GM12865 (cell line): ENCODE measurements around the gene ENC1.

ENCODE experiments used
- DNase-seq: peaks from one replicate; pipeline ENCODE4 v3.0.0; 2010; ENCODE audit warnings: low read depth
- H3K4me3 ChIP-seq: 2 replicates; pipeline ENCODE4 v1.5.1; 2011; ENCODE audit warnings: mild to moderate bottlenecking, low read depth, low read length, control low read depth
- CTCF ChIP-seq: IDR thresholded peaks from 2 replicates; pipeline ENCODE4 v1.5.1; 2011; ENCODE audit warnings: low read length, control low read depth, low read depth, inconsistent platforms; ENCODE audit not compliant: insufficient read depth; ENCODE audit errors: missing control alignments

ENC1 gene

GRCh38 chr5:74630453-74631066, 10.0 kb downstream of the ENC1 start:
- TF ChIP-seq CTCF = no peak
- no peak for DNase-seq
- no peak overlapping the region for H3K4me3 ChIP-seq

GRCh38 chr5:74629326-74629725, 11.2 kb downstream of the ENC1 start:
- DNase-seq = no peak
- H3K4me3 ChIP-seq = no peak overlapping the region
- no peak for TF ChIP-seq CTCF

GRCh38 chr5:74628359-74628758, 12.2 kb downstream of the ENC1 start:
- no peak for TF ChIP-seq CTCF
- no peak for DNase-seq
- no peak overlapping the region for H3K4me3 ChIP-seq

DNA sequence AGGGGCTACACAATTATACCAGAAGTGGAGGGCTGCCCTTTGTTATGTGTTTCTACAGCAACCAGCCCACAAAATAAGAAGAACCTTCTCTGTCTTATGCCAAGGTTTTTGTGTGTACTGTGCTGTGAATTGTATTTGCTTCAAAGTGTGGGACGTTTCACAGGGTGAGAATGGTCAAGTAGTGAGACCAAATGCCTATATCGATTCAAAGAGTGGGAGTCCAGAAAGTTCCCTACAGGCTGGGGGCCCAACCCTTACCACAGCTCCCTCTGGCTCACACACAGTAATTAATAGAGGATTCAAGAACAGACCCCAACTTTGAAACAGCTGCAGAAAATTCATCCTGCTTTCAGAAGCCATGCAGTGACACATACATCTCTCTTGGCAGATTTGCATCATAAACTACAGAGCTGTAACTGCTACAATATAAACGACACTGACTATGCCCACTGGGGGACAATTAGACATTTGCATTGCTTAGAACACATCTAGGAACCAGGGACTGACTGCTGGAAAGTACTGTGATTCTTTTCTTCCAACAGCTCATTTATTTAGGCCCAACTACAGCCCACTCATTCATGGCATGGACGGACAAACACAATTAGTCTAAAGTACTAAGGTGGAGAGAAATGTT, 12.8 kb downstream of the ENC1 start:
- DNase-seq = no peak
- no peak overlapping the region for H3K4me3 ChIP-seq
- TF ChIP-seq CTCF = no peak

DNA sequence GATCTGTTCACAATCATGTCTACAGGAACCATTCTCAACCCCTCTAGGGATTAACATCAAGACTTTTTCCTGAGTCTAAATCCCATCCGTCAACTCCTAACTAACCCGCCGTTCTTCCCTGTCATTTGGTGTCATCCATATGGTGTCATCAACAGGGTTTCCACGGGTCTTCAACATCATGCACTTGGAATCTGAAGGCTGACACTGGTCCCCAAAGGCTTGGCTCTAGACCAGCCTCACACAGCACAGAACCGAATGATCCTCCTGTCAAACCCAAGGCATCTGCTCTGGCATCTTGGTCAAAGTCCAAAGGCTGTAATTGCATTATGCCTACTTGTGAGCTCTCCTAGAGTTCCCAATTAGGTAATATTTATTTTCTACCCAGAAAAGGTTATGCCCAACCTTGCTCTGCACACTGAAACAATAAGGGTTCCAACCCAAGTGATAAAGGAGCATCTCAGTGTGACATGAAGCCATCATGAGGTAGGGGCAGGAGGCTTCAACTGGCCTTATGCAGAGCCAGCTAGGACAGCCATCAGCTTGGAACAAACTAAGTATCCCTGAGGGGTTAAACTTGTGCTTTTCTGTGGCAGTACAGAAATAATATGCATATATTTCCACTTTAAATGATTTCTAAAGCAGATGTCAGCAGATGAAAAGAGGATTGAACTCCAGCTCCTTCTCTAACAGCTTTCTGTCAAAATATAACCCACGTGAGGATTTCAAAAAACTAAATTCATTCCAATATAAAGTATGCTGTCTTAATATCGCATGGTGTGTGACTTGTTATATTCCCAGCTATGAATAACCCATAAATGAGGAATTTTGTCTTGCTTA, 13.9 kb downstream of the ENC1 start:
- DNase-seq = no peak
- TF ChIP-seq CTCF = no peak
- H3K4me3 ChIP-seq = no peak overlapping the region

DNA sequence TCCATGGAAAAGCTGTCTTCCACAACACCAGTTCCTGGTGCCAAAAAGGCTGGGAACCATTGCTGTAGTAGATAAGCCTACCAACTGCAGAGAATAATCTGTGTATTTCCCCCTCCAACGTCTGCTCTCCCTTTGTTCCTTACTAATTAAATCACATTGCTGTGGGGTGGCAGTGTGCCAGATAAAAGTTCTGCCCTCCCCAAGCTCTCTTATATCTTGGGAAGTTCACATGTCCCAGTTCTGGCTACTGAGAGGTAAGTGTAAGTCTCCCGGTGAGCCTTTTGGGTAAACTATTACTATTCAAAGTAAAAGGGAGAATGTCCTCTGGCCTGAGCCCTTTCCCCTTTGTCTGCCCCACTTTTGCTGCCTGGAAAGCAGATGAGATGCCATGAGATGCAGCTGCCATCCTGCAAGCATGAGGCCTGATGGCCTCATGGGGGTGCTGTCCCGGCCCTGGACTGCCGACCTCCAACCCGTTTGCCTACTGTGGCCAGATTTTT, 14.7 kb downstream of the ENC1 start:
- H3K4me3 ChIP-seq = no peak overlapping the region
- TF ChIP-seq CTCF = no peak
- DNase-seq = no peak
